GM18909 (cell line): ENCODE measurements around the gene STK32C.
"Not testable (repeated sequence)": the region's sequence is repeated elsewhere in the genome, so short reads cannot be mapped to it uniquely, and the experiment has no call there.

Experiments
- ATAC-seq: cut with Tn5 transposase; IDR thresholded peaks from one replicate; pipeline ENCODE4 v1.9.1; 2021; ENCODE audit warnings: mild to moderate bottlenecking; ENCODE audit not compliant: unreplicated experiment, poor library complexity

STK32C gene

GRCh38 chr10:132223611-132224342 lies 84.0 kb downstream of the STK32C start:
- no peak for ATAC-seq

- peak; percentile 85 for ATAC-seq
Measured at GRCh38 chr10:132223156-132223590, 84.6 kb downstream of the STK32C start.

- ATAC-seq, result no peak
Measured at GRCh38 chr10:132222726-132223125, 85.0 kb downstream of the STK32C start.

GRCh38 chr10:132220996-132221395 lies 86.8 kb downstream of the STK32C start:
- ATAC-seq, result not testable (repeated sequence)

- ATAC-seq, result no peak
Measured at GRCh38 chr10:132220061-132220460, 87.7 kb downstream of the STK32C start.

GRCh38 chr10:132219486-132219885 lies 88.3 kb downstream of the STK32C start:
- no peak for ATAC-seq

GRCh38 chr10:132216441-132216840 lies 91.3 kb downstream of the STK32C start:
- not testable (repeated sequence) for ATAC-seq

- no peak for ATAC-seq
Measured at GRCh38 chr10:132213917-132214316, 93.8 kb downstream of the STK32C start.

GRCh38 chr10:132212816-132213215 lies 94.9 kb downstream of the STK32C start:
- ATAC-seq, result no peak

GRCh38 chr10:132211246-132211645 lies 96.5 kb downstream of the STK32C start:
- no peak for ATAC-seq

GRCh38 chr10:132210766-132211165 lies 97.0 kb downstream of the STK32C start:
- no peak for ATAC-seq

GRCh38 chr10:132209978-132210530 lies 97.7 kb downstream of the STK32C start:
- ATAC-seq, result no peak

GRCh38 chr10:132209130-132209529 lies 98.6 kb downstream of the STK32C start:
- no peak for ATAC-seq

- no peak for ATAC-seq
Measured at GRCh38 chr10:132208462-132209050, 99.2 kb downstream of the STK32C start.

GRCh38 chr10:132207536-132208461 lies 100.0 kb downstream of the STK32C start:
- no peak for ATAC-seq

GRCh38 chr10:132206806-132207535 lies 100.8 kb downstream of the STK32C start:
- ATAC-seq, result no peak

GRCh38 chr10:132206377-132206745 lies 101.4 kb downstream of the STK32C start:
- no peak for ATAC-seq

GRCh38 chr10:132205650-132206376 lies 101.9 kb downstream of the STK32C start:
- ATAC-seq, result no peak

- ATAC-seq, result no peak
Measured at GRCh38 chr10:132204781-132205473, 102.8 kb downstream of the STK32C start.
